Liver (tissue), 9 donors: ENCODE data around the gene PIGR. TPM values are rescaled to one million over a fixed set of nuclear protein-coding genes. Genes with fewer than 3 reads are reported as not detected.

ENCODE experiments used
- DNase-seq: peaks from one replicate; pipeline ENCODE4 v3.0.0-alpha.2; 2017; ENCODE audit warnings: low spot score
- H3K27ac ChIP-seq, 2 donors: one replicate each; pipeline ENCODE4 v1.7.0; 2013; ENCODE audit warnings: inconsistent platforms in 2 of 2, low read length in 2 of 2, control low read depth in 1 of 2, low read depth in 1 of 2, mild to moderate bottlenecking in 1 of 2
- H3K27me3 ChIP-seq, 4 donors: one replicate each; pipeline versions ENCODE4 v1.6.1 to v1.7.0; 2013; ENCODE audit warnings: low read length in 3 of 4, inconsistent platforms in 1 of 4, mild to moderate bottlenecking in 1 of 4, moderate library complexity in 1 of 4; ENCODE audit not compliant: control insufficient read depth in 4 of 4, insufficient read depth in 4 of 4
- H3K36me3 ChIP-seq, 4 donors: one replicate each; pipeline versions ENCODE4 v1.6.1 to v1.7.0; 2013; ENCODE audit warnings: low read length in 3 of 4, mild to moderate bottlenecking in 3 of 4, low read depth in 1 of 4, moderate library complexity in 1 of 4; ENCODE audit not compliant: control insufficient read depth in 4 of 4, insufficient read depth in 3 of 4
- H3K4me1 ChIP-seq, 4 donors: one replicate each; pipeline versions ENCODE4 v1.6.1 to v1.7.0; 2013; ENCODE audit warnings: low read length in 3 of 4, mild to moderate bottlenecking in 3 of 4, moderate library complexity in 1 of 4; ENCODE audit not compliant: control insufficient read depth in 4 of 4, insufficient read depth in 4 of 4
- H3K4me3 ChIP-seq, 3 donors: one replicate each; pipeline versions ENCODE4 v1.6.1 to v1.7.0; 2013; ENCODE audit warnings: low read length in 3 of 3, control low read depth in 1 of 3, low read depth in 1 of 3, mild to moderate bottlenecking in 1 of 3
- H3K9ac ChIP-seq, 2 donors: one replicate each; pipeline ENCODE4 v1.7.0; 2013; ENCODE audit warnings: low read length in 2 of 2, mild to moderate bottlenecking in 2 of 2, moderate library complexity in 2 of 2, control low read depth in 1 of 2, low read depth in 1 of 2
- H3K9me3 ChIP-seq, 4 donors: one replicate each; pipeline versions ENCODE4 v1.6.1 to v1.7.0; 2013; ENCODE audit warnings: low read length in 3 of 4; ENCODE audit not compliant: control insufficient read depth in 4 of 4
- ATF3 ChIP-seq: IDR thresholded peaks from 2 replicates; pipeline ENCODE4 v1.6.1; 2016; ENCODE audit warnings: antibody characterized with exemption
- CTCF ChIP-seq: fragments of 150-350 bp; IDR thresholded peaks from 2 replicates; pipeline ENCODE4 v1.5.1; 2017; ENCODE audit warnings: improper control_type of control experiment, low read depth, low read length; ENCODE audit not compliant: missing input control
- HNF4G ChIP-seq: IDR thresholded peaks from 2 replicates; pipeline ENCODE4 v1.6.1; 2016; ENCODE audit warnings: antibody characterized with exemption
- RAD21 ChIP-seq, 2 donors: IDR thresholded peaks; 2 replicates each; pipeline ENCODE4 v1.6.1; 2016; ENCODE audit warnings: antibody characterized with exemption in 2 of 2, mild to moderate bottlenecking in 2 of 2
- REST ChIP-seq: IDR thresholded peaks from 2 replicates; pipeline ENCODE4 v1.6.1; 2016; ENCODE audit warnings: antibody characterized with exemption, mild to moderate bottlenecking
- ZBTB33 ChIP-seq: IDR thresholded peaks from 2 replicates; pipeline ENCODE4 v1.6.1; 2016; ENCODE audit warnings: antibody characterized with exemption
- polyA plus RNA-seq, 2 donors: library from polyadenylated mRNA; stranded (reverse) in 1 of 2; unstranded in 1 of 2; fragments of 200-250 nt in 1 of 2; fragments of >200 nt in 1 of 2; fragmentation: Nextera tagmentation in 1 of 2; extraction: Ambion mirVana in 1 of 2; gene quantifications; one replicate each; pipeline versions ENCODE4 v1.2.1 to v1.2.3, GENCODE V29; 2013 to 2015
- total RNA-seq, 2 donors: library from RNA; depleted of rRNA; stranded (reverse); fragments of >200 nt; gene quantifications; one replicate each; pipeline ENCODE4 v1.2.3, GENCODE V29; 2014
- donor health status: healthy.
- donor health status: healthy.
- donor health status: healthy.
- donor health status: healthy.
- donor health status: healthy.

PIGR gene
- total and polyA plus RNA-seq, 4 donors, result 0.09 to 43.3 (median 14.1) TPM

GRCh38 chr1:206992790-206993189 lies 46.5 kb upstream of the PIGR start:
- Histone ChIP-seq H3K27ac (no peak overlapping the region), H3K9me3 (no peaks in the 10 kb centered on the region)

More at GRCh38 chr1:206992790-206993189, 46.5 kb upstream of the PIGR start:
- no peak for DNase-seq
- no peaks in the 10 kb centered on the region for H3K27me3 ChIP-seq
- H3K36me3 ChIP-seq, result no peaks in the 10 kb centered on the region
- TF ChIP-seq ZBTB33 (no peak), REST (no peak), CTCF (no peak), ATF3 (no peak), HNF4G (no peak), RAD21 (IDR thresholded peaks at IDR 0.05) (no peak)
- H3K4me3 ChIP-seq, result no peak overlapping the region
- H3K4me1 ChIP-seq, result peaks cover 0 to 3% (median under 1%) of the 10 kb centered on the region in 4 donors
- no peak overlapping the region for H3K9ac ChIP-seq
